GM21786 (cell line): Measurements from ENCODE around the gene UNC13A.

Experiments
- ATAC-seq: cut with Tn5 transposase; IDR thresholded peaks from one replicate; pipeline ENCODE4 v1.9.1; 2021; ENCODE audit not compliant: unreplicated experiment

UNC13A gene

GRCh38 chr19:17687857-17688784 is at the start of gene UNC13A:
UNC13A (minus strand) TSS chr19:17688354; CDS start chr19:17688199, 155 bp downstream.
- ATAC-seq: no peak

GRCh38 chr19:17737690-17738153 is 49.6 kb upstream of the UNC13A start:
- no peak for ATAC-seq

GRCh38 chr19:17735410-17735809 is 47.3 kb upstream of the UNC13A start:
- no peak for ATAC-seq

GRCh38 chr19:17734146-17734545 is 46.0 kb upstream of the UNC13A start:
- no peak for ATAC-seq

GRCh38 chr19:17733127-17733526 is 45.0 kb upstream of the UNC13A start:
- no peak for ATAC-seq

- ATAC-seq: no peak
These were observed 39.7 kb upstream of the UNC13A start for GRCh38 chr19:17727843-17728242.

- no peak for ATAC-seq
These were observed 39.0 kb upstream of the UNC13A start for GRCh38 chr19:17726964-17727773.

- ATAC-seq: no peak
These were observed 38.1 kb upstream of the UNC13A start for GRCh38 chr19:17726136-17726741.

GRCh38 chr19:17725422-17726078 is 37.4 kb upstream of the UNC13A start:
- no peak for ATAC-seq

- no peak for ATAC-seq
These were observed 36.5 kb upstream of the UNC13A start for GRCh38 chr19:17724655-17725054.

- ATAC-seq: no peak
These were observed 34.6 kb upstream of the UNC13A start for GRCh38 chr19:17722655-17723240.

- no peak for ATAC-seq
These were observed 33.7 kb upstream of the UNC13A start for GRCh38 chr19:17721821-17722220.

- no peak for ATAC-seq
These were observed 33.0 kb upstream of the UNC13A start for GRCh38 chr19:17721111-17721628.

- no peak for ATAC-seq
These were observed 32.3 kb upstream of the UNC13A start for GRCh38 chr19:17720440-17720839.

GRCh38 chr19:17719730-17720400 is 31.7 kb upstream of the UNC13A start:
- no peak for ATAC-seq

GRCh38 chr19:17718947-17719711 is 31.0 kb upstream of the UNC13A start, which contains the start of gene MAP1S:
MAP1S (plus strand) TSS chr19:17719480; CDS start chr19:17719503, 23 bp downstream.
- ATAC-seq: no peak

GRCh38 chr19:17718550-17718946 is 30.4 kb upstream of the UNC13A start:
- ATAC-seq: no peak

GRCh38 chr19:17716309-17716929 is 28.3 kb upstream of the UNC13A start:
- no peak for ATAC-seq
